PC-3 (cell line): Measurements from ENCODE around the gene IL17RC. TPM values are rescaled to one million over a fixed set of nuclear protein-coding genes. Genes with fewer than 3 reads are reported as not detected.

ENCODE experiments used
- ATAC-seq: fragments of 200-7000 bp; cut with Tn5 transposase; 2 replicates; pipeline ENCODE4 v1.9.1; 2020; ENCODE audit warnings: mild to moderate bottlenecking, moderate library complexity
- BruUV-seq: library from RNA; stranded (reverse); fragments of 400-500 nt; replicated peaks from 2 replicates; lab custom pipeline; 2021; lab: Mats Ljungman, UMichigan
- CTCF ChIA-PET: fragments of 300-600 bp; sonication (Branson Sonifier 250); formaldehyde crosslinking; loops from one replicate; lab custom pipeline; 2022; ENCODE audit warnings: antibody characterized with exemption; lab: Charles Lee
- POLR2A ChIA-PET: fragments of 300-600 bp; sonication (Branson Sonifier 250); formaldehyde crosslinking; loops from one replicate; lab custom pipeline; 2022; ENCODE audit warnings: antibody characterized with exemption; ENCODE audit not compliant: unreplicated experiment; lab: Charles Lee
- DNase-seq: peaks from one replicate; pipeline ENCODE4 v3.0.0-alpha.2; 2015
- H2AFZ ChIP-seq: fragments of 300-600 bp; sonication (generic); 2 replicates; pipeline ENCODE4 v1.6.0; 2016; ENCODE audit warnings: antibody characterized with exemption, low read length
- H3F3A ChIP-seq: fragments of 300-600 bp; sonication (generic); one replicate; pipeline ENCODE4 v1.6.0; 2017; ENCODE audit warnings: antibody characterized with exemption, low read length, control low read depth, mild to moderate bottlenecking; ENCODE audit not compliant: unreplicated experiment
- H3K27ac ChIP-seq: fragments of 300-600 bp; sonication (generic); 2 replicates; pipeline ENCODE4 v1.5.1; 2016; ENCODE audit warnings: mild to moderate bottlenecking, low read length
- H3K27me3 ChIP-seq: fragments of 300-600 bp; sonication (generic); 2 replicates; pipeline ENCODE4 v1.6.1; 2016; ENCODE audit warnings: low read length, mixed read lengths
- H3K36me3 ChIP-seq: fragments of 300-600 bp; sonication (generic); 2 replicates; pipeline ENCODE4 v1.6.1; 2016; ENCODE audit warnings: low read depth, mixed run types, low read length, mixed read lengths
- H3K4me1 ChIP-seq: fragments of 300-600 bp; sonication (generic); 2 replicates; pipeline ENCODE4 v1.5.1; 2016; ENCODE audit warnings: low read length; ENCODE audit not compliant: insufficient read depth
- H3K4me2 ChIP-seq: fragments of 300-600 bp; sonication (generic); 2 replicates; pipeline ENCODE4 v1.6.0; 2016; ENCODE audit warnings: low read length
- H3K4me3 ChIP-seq: fragments of 300-600 bp; sonication (generic); 2 replicates; pipeline ENCODE4 v1.5.1; 2016; ENCODE audit warnings: mild to moderate bottlenecking, low read length, mixed read lengths
- H3K79me2 ChIP-seq: fragments of 300-600 bp; sonication (generic); 2 replicates; pipeline ENCODE4 v1.6.1; 2017; ENCODE audit warnings: low read length, mixed read lengths
- H3K9ac ChIP-seq: fragments of 300-600 bp; sonication (generic); 2 replicates; pipeline ENCODE4 v1.6.0; 2016; ENCODE audit warnings: mild to moderate bottlenecking, low read length
- H3K9me2 ChIP-seq: fragments of 300-600 bp; sonication (generic); replicated peaks from 2 replicates; pipeline ENCODE4 v1.6.1; 2016; ENCODE audit warnings: mixed run types, low read length, mixed read lengths
- H3K9me3 ChIP-seq: fragments of 300-600 bp; sonication (generic); 2 replicates; pipeline ENCODE4 v1.6.1; 2016; ENCODE audit warnings: low read length, mixed read lengths
- H4K20me1 ChIP-seq: fragments of 300-600 bp; sonication (generic); 2 replicates; pipeline ENCODE4 v1.6.1; 2016; ENCODE audit warnings: low read length, mixed read lengths
- CTCF ChIP-seq: fragments of 300-600 bp; sonication (generic); conservative IDR thresholded peaks from 2 replicates; pipeline ENCODE4 v1.5.1; 2017; ENCODE audit warnings: antibody characterized with exemption, low read depth, mild to moderate bottlenecking, low read length
- EZH2 ChIP-seq: fragments of 300-600 bp; sonication (generic); IDR thresholded peaks from one replicate; pipeline ENCODE4 v1.6.1; 2017; ENCODE audit warnings: antibody characterized with exemption, mild to moderate bottlenecking, low read length; ENCODE audit not compliant: unreplicated experiment
- EZH2phosphoT487 ChIP-seq: fragments of 300-600 bp; sonication (generic); IDR thresholded peaks from 2 replicates; pipeline ENCODE4 v1.6.1; 2018; ENCODE audit warnings: mild to moderate bottlenecking, antibody characterized with exemption, low read length, borderline replicate concordance
- intact Hi-C: fragments of 100-400 bp; cut with micrococcal nuclease; formaldehyde crosslinking; loops from 2 replicates; pipeline ENCODE4 v1.9.0; 2023
- total RNA-seq: library from RNA; depleted of rRNA; stranded (reverse); fragments of >200 nt; gene quantifications from 2 replicates; pipeline ENCODE4 v1.2.3, GENCODE V29; 2014

IL17RC gene
- total RNA-seq, 1 experiment from 2014 or later, result 116 TPM

DNA sequence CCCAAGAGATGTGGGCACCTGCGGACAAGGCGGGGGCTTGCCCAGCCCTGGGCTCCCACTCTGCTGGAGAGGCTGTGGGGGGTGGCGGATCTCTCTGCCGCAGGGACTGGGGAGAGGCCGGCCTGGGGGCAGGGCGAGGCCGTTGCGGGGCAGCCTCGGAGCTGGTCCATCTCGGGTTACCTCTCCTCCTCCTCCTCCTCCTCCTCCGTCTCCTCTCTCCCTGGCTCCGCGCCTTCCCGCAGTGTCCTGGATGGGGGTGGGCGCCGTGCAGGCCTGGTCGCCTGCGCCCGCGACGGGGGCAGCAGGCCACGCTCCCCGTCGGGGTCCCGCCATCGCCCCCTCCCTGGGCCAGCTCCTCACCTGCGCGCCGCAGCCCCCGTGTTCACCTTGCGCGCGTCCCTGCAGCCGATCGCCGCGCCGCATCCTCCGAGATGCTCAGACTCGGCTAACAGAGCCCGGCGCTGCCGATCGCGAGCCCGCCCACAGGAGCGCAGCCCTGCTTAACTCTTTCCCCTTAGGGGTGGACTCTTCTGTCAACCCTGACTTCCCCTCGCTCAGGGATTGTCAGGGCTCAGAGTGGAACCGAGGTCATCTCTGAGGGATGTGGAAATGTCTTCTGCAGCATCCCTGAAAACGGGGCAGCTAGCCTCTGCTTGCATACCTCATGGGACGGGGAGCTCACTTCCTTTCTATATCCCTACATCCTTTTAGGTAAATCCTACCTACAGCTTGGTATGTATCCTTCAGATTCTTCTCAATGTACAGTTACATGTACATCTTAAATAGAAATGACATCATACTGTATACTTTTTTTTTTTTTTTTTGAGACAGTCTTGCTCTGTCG, 35.3 kb downstream of the IL17RC start, which contains the start of gene PRRT3:
TSS of gene PRRT3 (minus strand) at position 447 of the 844 bp plus-strand sequence. CDS start 2,293 bp downstream, outside the sequence.
- TF ChIP-seq CTCF (no peak), EZH2 (no peak), EZH2phosphoT487 (no peak)
- Histone ChIP-seq H2AFZ (peak within 1 kb of the TSS; percentile 69; the same call in 1 of the 2 replicates), H4K20me1 (no peaks in the 10 kb centered on the region), H3K9me3 (no peaks in the 10 kb centered on the region), H3K27ac (no peak within 1 kb of the TSS), H3F3A (no peaks in the 10 kb centered on the region), H3K27me3 (no peaks in the 10 kb centered on the region), H3K9ac (peak within 1 kb of the TSS; percentile 10; the same call in 1 of the 2 replicates), H3K4me3 (peak within 1 kb of the TSS; percentile 73), H3K79me2 (peaks cover 21% of the 10 kb centered on the region), H3K4me2 (peak within 1 kb of the TSS; percentile 87), H3K36me3 (no peaks in the 10 kb centered on the region; the same call in 1 of the 2 replicates), H3K4me1 (peaks cover 47% of the 10 kb centered on the region), H3K9me2 (no peaks in the 10 kb centered on the region)
- CTCF ChIA-PET, result no interaction called here
- no TSS peak for BruUV-seq
- ATAC-seq (peak; percentile 56), DNase-seq (peak; percentile 58)
- intact Hi-C loops, result loop anchor here (10.0 kb wide), 1 partner anchor 273 kb away; no protein-coding TSS in a partner anchor
- POLR2A ChIA-PET, result no interaction called here

DNA sequence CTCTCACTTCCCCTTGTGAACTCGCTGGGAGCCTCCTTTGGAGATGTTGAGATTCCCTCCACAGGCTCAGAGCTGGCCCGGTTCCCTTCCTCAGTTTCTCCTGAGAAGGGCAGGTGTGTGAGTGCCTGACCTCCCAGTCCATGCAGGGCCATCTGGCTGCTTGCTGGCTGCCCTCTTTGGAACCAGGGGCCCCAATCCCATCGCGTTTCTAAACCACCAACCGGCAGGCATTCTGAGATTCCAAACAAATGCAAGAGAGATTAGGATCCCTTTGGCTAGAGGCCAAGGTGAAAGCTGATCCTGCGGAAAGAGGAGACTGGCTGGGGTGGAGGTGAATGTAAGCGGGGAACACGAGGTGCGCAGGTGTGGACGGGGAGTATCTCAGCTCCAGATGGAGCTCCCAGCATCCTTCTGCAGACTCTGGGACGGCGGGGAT, 38.2 kb downstream of the IL17RC start:
- CTCF ChIA-PET, result no interaction called here
- Histone ChIP-seq H4K20me1 (no peaks in the 10 kb centered on the region), H3K36me3 (no peaks in the 10 kb centered on the region), H3K27me3 (no peaks in the 10 kb centered on the region), H3K27ac (no peak overlapping the region), H3K9me3 (no peaks in the 10 kb centered on the region), H3F3A (no peaks in the 10 kb centered on the region), H3K9me2 (no peaks in the 10 kb centered on the region), H3K4me3 (no peak overlapping the region), H3K4me1 (peaks cover 31% of the 10 kb centered on the region), H2AFZ (no peak overlapping the region), H3K79me2 (no peaks in the 10 kb centered on the region), H3K4me2 (0 out of 2 replicates have a peak overlapping the region, but pooled peaks have one; percentile 20), H3K9ac (no peak overlapping the region)
- no peak for TF ChIP-seq CTCF
- POLR2A ChIA-PET, result interaction anchor here (0.6 kb wide), 1 partner anchor 82 kb away, joined by 4 read pairs; no protein-coding TSS in a partner anchor
- DNase-seq (no peak), ATAC-seq (no peak)
- BruUV-seq, result no TSS peak
- intact Hi-C loops, result loop anchor here (10.0 kb wide), 1 partner anchor 270 kb away; no protein-coding TSS in a partner anchor
